Measurements from ENCODE around the gene UBE2N.

Gene UBE2N

DNA sequence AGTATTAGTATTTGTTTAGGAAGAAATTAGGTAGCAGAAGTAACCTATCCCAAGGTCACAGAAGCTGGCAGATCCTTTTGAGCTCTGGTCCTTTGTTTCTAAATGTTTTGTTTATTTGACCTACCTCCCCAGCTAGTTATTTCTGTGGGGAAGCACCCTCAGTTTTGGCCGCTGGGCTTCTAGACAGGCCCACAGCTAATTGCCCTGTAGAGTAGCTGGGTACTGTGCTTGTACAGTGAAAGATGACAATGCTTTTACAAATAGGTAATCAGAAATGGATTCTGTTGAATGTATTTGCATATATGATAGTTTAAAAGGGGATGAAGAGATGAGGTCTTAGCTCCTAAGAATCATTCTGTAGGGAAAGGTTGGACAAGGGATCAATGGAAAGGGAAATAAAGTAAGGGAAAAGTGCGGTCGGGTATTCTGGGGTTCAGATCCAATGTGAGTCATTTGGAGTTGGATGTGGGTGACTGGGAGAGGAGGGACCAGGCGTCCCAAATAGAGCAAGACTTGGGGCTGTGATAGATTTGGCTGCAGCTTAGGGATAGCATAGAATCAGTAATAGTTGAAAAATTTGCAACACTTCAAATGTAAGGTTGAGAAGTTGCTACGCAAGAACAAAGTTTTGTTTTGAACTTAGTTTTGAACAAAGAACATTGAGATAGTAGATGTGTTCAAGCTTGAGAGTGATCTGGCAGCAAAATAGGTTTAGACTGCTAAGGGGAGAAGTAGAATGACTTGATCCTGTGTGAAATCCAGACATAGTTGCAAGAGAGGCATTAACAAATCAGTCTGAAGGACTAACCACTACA is 60.4 kb downstream of the UBE2N start:
- TF ChIP-seq, protein P1, sequence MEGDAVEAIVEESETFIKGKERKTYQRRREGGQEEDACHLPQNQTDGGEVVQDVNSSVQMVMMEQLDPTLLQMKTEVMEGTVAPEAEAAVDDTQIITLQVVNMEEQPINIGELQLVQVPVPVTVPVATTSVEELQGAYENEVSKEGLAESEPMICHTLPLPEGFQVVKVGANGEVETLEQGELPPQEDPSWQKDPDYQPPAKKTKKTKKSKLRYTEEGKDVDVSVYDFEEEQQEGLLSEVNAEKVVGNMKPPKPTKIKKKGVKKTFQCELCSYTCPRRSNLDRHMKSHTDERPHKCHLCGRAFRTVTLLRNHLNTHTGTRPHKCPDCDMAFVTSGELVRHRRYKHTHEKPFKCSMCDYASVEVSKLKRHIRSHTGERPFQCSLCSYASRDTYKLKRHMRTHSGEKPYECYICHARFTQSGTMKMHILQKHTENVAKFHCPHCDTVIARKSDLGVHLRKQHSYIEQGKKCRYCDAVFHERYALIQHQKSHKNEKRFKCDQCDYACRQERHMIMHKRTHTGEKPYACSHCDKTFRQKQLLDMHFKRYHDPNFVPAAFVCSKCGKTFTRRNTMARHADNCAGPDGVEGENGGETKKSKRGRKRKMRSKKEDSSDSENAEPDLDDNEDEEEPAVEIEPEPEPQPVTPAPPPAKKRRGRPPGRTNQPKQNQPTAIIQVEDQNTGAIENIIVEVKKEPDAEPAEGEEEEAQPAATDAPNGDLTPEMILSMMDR (conservative IDR thresholded peaks at IDR 0.05; ENCODE audit: low read depth, low read length): no peak
- H3K4me3 ChIP-seq (IDR thresholded peaks at IDR 0.05; ENCODE audit: insufficient read depth, low read depth, low read length): no peak overlapping the region
- peaks cover 78% of the 10 kb centered on the region for H3K79me2 ChIP-seq (ENCODE audit: insufficient read depth, low read depth)
- no peak overlapping the region for H2AFZ ChIP-seq (ENCODE audit: low read depth)
- H3K36me3 ChIP-seq (ENCODE audit: insufficient read depth): no peaks in the 10 kb centered on the region
- no peak overlapping the region; the same call in 1 of the 2 replicates for H3K9ac ChIP-seq
- peak overlapping the region; percentile 14; the same call in 1 of the 2 replicates for H3K27ac ChIP-seq
- H3K27me3 ChIP-seq (ENCODE audit: insufficient read depth, low read depth): no peaks in the 10 kb centered on the region
- H3K4me1 ChIP-seq (ENCODE audit: low read depth, poor library complexity, severe bottlenecking): peaks cover 24% of the 10 kb centered on the region
- H3K4me2 ChIP-seq: peak overlapping the region; percentile 78
- H4K20me1 ChIP-seq (ENCODE audit: insufficient read depth): peaks cover 19% of the 10 kb centered on the region; the same call in 1 of the 2 replicates

DNA sequence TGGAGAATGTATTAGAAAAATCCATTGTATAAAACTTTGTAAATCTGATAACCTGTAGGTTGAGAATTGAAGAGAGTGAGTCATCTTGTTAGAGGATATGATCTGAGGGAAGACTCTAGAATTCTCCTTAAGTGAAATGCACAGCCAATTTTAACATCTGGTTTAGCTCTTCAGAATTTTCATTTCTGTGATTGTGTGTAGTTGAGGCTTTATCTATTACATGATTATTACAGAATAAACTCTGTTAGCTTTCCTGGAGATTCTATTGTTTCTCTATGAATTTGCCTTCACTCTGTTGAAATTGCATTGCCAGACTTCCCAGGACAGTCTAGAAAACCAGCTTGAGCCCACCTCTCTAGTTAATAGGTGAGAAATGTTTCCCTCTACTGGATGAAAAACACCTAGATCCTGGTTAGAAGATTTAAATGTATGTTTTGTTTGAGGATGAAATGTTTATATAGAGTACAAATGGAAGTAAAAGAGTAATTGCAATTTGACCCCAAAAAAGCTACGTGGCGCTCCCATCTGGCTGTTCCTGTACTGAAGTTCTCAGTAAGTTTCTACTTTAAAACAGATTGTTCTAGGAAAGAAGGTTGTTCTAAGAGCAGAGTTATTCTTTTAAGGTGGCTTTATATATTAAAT is 61.1 kb downstream of the UBE2N start:
- Histone ChIP-seq H3K4me3 (IDR thresholded peaks at IDR 0.05; ENCODE audit: insufficient read depth, low read depth, low read length) (no peak overlapping the region), H4K20me1 (ENCODE audit: insufficient read depth) (peaks cover 19% of the 10 kb centered on the region; the same call in 1 of the 2 replicates), H3K27ac (peak overlapping the region; percentile 14; the same call in 1 of the 2 replicates), H3K9ac (peak overlapping the region; percentile 82; the same call in 1 of the 2 replicates), H3K4me1 (ENCODE audit: low read depth, poor library complexity, severe bottlenecking) (peaks cover 23% of the 10 kb centered on the region), H3K36me3 (ENCODE audit: insufficient read depth) (no peaks in the 10 kb centered on the region), H2AFZ (ENCODE audit: low read depth) (no peak overlapping the region), H3K27me3 (ENCODE audit: insufficient read depth, low read depth) (no peaks in the 10 kb centered on the region), H3K79me2 (ENCODE audit: insufficient read depth, low read depth) (peaks cover 73% of the 10 kb centered on the region), H3K4me2 (peak overlapping the region; percentile 78)
- TF ChIP-seq, protein P1 (conservative IDR thresholded peaks at IDR 0.05; ENCODE audit: low read depth, low read length): peak; percentile 51; the same call in 1 of the 2 replicates

DNA sequence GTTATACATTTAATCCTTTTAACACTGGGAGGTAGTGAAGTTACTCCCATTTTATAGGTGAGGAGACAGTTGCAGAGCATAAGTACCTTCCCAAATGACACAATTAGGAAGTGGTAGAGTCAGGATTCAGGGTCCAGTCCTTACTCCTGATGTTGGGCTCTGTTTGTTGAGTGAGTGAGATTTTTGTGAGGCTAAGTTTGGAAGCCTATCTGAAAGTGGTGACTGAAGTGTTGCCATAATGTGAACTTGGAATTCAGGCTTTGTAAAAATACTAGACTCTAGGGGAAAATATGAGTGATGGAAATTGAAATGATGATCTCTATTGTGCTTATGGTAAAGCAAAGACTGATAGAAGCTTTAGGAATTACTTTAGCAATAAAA is 61.8 kb downstream of the UBE2N start:
- no peak overlapping the region for H2AFZ ChIP-seq (ENCODE audit: low read depth)
- peak overlapping the region; percentile 78 for H3K4me2 ChIP-seq
- H3K4me3 ChIP-seq (IDR thresholded peaks at IDR 0.05; ENCODE audit: insufficient read depth, low read depth, low read length): no peak overlapping the region
- peak overlapping the region; percentile 84; the same call in 1 of the 2 replicates for H3K27ac ChIP-seq
- TF ChIP-seq, protein P1 (conservative IDR thresholded peaks at IDR 0.05; ENCODE audit: low read depth, low read length): no peak
- H3K79me2 ChIP-seq (ENCODE audit: insufficient read depth, low read depth): peaks cover 67% of the 10 kb centered on the region
- peaks cover 14% of the 10 kb centered on the region; the same call in 1 of the 2 replicates for H4K20me1 ChIP-seq (ENCODE audit: insufficient read depth)
- H3K36me3 ChIP-seq (ENCODE audit: insufficient read depth): no peaks in the 10 kb centered on the region
- peak overlapping the region; percentile 82; the same call in 1 of the 2 replicates for H3K9ac ChIP-seq
- H3K4me1 ChIP-seq (ENCODE audit: low read depth, poor library complexity, severe bottlenecking): peaks cover 23% of the 10 kb centered on the region
- no peaks in the 10 kb centered on the region for H3K27me3 ChIP-seq (ENCODE audit: insufficient read depth, low read depth)

DNA sequence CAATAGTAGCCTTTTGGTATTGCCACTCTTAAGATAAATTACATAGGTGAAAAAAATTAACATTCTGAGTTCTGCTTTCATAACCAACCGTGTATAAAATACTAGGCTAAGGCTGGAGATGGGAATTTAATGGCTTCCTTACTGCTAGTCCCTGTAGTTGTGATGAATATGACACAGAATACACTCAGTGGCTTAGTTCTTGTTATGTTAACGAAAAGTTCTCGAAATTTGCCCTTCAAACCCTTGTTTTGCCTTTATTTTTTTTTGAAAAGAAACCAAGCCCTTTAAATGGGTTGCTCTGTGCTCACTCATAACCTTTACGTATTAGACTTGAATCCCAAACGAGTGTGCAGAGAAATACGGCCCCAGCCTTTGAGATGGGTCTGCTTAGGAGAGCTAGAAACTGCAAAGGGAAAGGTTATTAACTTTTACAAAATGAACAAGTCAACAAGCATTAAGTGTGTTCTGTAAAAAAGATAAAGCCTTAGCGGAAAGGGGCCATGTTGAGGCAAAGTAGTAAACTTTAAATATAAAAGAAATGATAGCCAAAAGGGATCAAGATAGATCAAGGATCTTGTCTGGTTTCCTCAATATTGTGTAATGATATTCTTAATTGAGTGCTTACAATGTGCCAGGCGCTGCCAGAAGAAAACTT is 62.3 kb downstream of the UBE2N start:
- peak overlapping the region; percentile 82 for H3K9ac ChIP-seq
- peaks cover 13% of the 10 kb centered on the region; the same call in 1 of the 2 replicates for H4K20me1 ChIP-seq (ENCODE audit: insufficient read depth)
- H3K4me2 ChIP-seq: peak overlapping the region; percentile 78
- no peaks in the 10 kb centered on the region for H3K27me3 ChIP-seq (ENCODE audit: insufficient read depth, low read depth)
- H3K36me3 ChIP-seq (ENCODE audit: insufficient read depth): no peaks in the 10 kb centered on the region
- no peak overlapping the region for H3K4me3 ChIP-seq (IDR thresholded peaks at IDR 0.05; ENCODE audit: insufficient read depth, low read depth, low read length)
- peaks cover 23% of the 10 kb centered on the region for H3K4me1 ChIP-seq (ENCODE audit: low read depth, poor library complexity, severe bottlenecking)
- TF ChIP-seq, protein P1 (conservative IDR thresholded peaks at IDR 0.05; ENCODE audit: low read depth, low read length): no peak
- H2AFZ ChIP-seq (ENCODE audit: low read depth): no peak overlapping the region
- H3K27ac ChIP-seq: peak overlapping the region; percentile 84
- H3K79me2 ChIP-seq (ENCODE audit: insufficient read depth, low read depth): peaks cover 62% of the 10 kb centered on the region
